Measurements from ENCODE around the gene KATNBL1.
A peak's percentile ranks its signal among the peaks of the same experiment; 100 is the strongest.

The KATNBL1 gene

DNA sequence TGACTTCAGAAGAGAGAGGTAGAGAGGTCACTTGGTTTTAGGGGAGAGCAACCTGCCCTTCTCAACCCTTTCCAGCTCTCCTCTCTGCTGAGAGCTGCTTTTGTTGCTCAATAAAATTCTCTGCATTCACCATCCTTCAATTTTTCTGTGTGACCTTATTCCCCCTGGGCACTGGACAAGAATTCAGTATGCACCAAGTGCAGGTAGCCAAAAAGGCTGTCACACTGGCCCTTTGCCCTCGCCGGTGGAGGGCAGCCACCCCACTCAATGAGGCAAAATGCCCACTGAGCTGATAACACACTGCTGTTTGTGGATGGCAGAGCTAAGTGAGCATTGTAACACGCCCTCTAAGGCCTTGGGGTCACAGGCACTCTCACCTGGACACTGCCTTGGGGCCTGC lies 95.2 kb downstream of the KATNBL1 start:
- no peak overlapping the region for H3K4me2 ChIP-seq
- H3K4me3 ChIP-seq (IDR thresholded peaks at IDR 0.05; ENCODE audit: insufficient read depth, low read depth, low read length): no peak overlapping the region
- no peaks in the 10 kb centered on the region for H3K79me2 ChIP-seq (ENCODE audit: insufficient read depth, low read depth)
- no peaks in the 10 kb centered on the region for H3K27me3 ChIP-seq (ENCODE audit: insufficient read depth, low read depth)
- no peaks in the 10 kb centered on the region for H3K36me3 ChIP-seq (ENCODE audit: insufficient read depth)
- no peak overlapping the region for H3K27ac ChIP-seq
- no peak overlapping the region for H2AFZ ChIP-seq (ENCODE audit: low read depth)
- H4K20me1 ChIP-seq (ENCODE audit: insufficient read depth): no peaks in the 10 kb centered on the region
- H3K4me1 ChIP-seq (ENCODE audit: low read depth, poor library complexity, severe bottlenecking): no peaks in the 10 kb centered on the region
- H3K9ac ChIP-seq: no peak overlapping the region
- TF ChIP-seq, protein P1, sequence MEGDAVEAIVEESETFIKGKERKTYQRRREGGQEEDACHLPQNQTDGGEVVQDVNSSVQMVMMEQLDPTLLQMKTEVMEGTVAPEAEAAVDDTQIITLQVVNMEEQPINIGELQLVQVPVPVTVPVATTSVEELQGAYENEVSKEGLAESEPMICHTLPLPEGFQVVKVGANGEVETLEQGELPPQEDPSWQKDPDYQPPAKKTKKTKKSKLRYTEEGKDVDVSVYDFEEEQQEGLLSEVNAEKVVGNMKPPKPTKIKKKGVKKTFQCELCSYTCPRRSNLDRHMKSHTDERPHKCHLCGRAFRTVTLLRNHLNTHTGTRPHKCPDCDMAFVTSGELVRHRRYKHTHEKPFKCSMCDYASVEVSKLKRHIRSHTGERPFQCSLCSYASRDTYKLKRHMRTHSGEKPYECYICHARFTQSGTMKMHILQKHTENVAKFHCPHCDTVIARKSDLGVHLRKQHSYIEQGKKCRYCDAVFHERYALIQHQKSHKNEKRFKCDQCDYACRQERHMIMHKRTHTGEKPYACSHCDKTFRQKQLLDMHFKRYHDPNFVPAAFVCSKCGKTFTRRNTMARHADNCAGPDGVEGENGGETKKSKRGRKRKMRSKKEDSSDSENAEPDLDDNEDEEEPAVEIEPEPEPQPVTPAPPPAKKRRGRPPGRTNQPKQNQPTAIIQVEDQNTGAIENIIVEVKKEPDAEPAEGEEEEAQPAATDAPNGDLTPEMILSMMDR (conservative IDR thresholded peaks at IDR 0.05; ENCODE audit: low read depth, low read length): no peak

DNA sequence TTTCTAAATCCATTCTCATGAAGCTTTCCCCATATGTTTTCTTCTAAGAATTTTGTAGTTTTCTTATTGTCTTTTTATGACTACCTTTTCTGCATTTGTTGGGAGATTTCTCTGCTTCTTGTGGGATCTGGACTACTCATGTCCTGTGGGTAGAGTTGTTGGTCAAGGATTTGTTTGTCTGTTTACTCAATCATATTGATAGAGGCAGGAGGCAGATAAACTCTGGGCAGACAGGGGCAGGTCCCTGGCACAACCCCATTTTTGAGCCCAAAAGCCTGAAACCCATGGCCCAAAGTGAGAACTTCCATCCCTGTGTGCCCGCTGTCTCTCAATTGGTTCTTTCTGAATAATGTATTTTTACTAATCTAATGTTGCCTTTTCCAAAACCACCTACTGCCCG lies 95.7 kb downstream of the KATNBL1 start:
- H3K27me3 ChIP-seq (ENCODE audit: insufficient read depth, low read depth): no peaks in the 10 kb centered on the region
- H3K27ac ChIP-seq: no peak overlapping the region
- H3K36me3 ChIP-seq (ENCODE audit: insufficient read depth): no peaks in the 10 kb centered on the region
- H2AFZ ChIP-seq (ENCODE audit: low read depth): no peak overlapping the region
- no peak overlapping the region for H3K4me3 ChIP-seq (IDR thresholded peaks at IDR 0.05; ENCODE audit: insufficient read depth, low read depth, low read length)
- no peaks in the 10 kb centered on the region for H3K79me2 ChIP-seq (ENCODE audit: insufficient read depth, low read depth)
- H3K4me1 ChIP-seq (ENCODE audit: low read depth, poor library complexity, severe bottlenecking): no peaks in the 10 kb centered on the region
- no peaks in the 10 kb centered on the region for H4K20me1 ChIP-seq (ENCODE audit: insufficient read depth)
- TF ChIP-seq, protein P1 (conservative IDR thresholded peaks at IDR 0.05; ENCODE audit: low read depth, low read length): no peak
- no peak overlapping the region for H3K4me2 ChIP-seq
- H3K9ac ChIP-seq: no peak overlapping the region

DNA sequence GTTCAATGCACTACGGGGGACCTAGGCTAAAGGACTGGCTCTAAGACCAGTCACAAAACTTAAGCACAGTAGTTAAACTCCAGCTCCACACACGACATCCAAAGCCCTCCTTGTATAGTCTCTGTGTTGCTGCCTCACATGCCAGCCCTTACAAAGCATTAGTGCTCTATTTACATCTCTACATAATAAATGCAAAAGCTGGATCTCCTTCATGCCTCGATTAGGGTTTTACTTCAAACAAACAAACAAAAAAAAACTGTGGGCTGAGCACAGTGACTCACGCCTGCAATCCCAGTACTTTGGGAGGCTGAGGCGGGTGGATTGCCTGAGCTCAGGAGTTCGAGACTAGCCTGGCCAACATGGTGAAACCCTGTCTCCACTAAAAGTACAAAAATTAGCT lies 98.4 kb downstream of the KATNBL1 start:
- Histone ChIP-seq H3K4me1 (ENCODE audit: low read depth, poor library complexity, severe bottlenecking) (no peaks in the 10 kb centered on the region), H3K9ac (no peak overlapping the region), H4K20me1 (ENCODE audit: insufficient read depth) (no peaks in the 10 kb centered on the region), H3K27me3 (ENCODE audit: insufficient read depth, low read depth) (no peaks in the 10 kb centered on the region), H3K27ac (no peak overlapping the region), H3K4me3 (IDR thresholded peaks at IDR 0.05; ENCODE audit: insufficient read depth, low read depth, low read length) (no peak overlapping the region), H3K4me2 (no peak overlapping the region), H2AFZ (ENCODE audit: low read depth) (no peak overlapping the region), H3K79me2 (ENCODE audit: insufficient read depth, low read depth) (no peaks in the 10 kb centered on the region), H3K36me3 (ENCODE audit: insufficient read depth) (no peaks in the 10 kb centered on the region)
- TF ChIP-seq, protein P1 (conservative IDR thresholded peaks at IDR 0.05; ENCODE audit: low read depth, low read length): no peak

DNA sequence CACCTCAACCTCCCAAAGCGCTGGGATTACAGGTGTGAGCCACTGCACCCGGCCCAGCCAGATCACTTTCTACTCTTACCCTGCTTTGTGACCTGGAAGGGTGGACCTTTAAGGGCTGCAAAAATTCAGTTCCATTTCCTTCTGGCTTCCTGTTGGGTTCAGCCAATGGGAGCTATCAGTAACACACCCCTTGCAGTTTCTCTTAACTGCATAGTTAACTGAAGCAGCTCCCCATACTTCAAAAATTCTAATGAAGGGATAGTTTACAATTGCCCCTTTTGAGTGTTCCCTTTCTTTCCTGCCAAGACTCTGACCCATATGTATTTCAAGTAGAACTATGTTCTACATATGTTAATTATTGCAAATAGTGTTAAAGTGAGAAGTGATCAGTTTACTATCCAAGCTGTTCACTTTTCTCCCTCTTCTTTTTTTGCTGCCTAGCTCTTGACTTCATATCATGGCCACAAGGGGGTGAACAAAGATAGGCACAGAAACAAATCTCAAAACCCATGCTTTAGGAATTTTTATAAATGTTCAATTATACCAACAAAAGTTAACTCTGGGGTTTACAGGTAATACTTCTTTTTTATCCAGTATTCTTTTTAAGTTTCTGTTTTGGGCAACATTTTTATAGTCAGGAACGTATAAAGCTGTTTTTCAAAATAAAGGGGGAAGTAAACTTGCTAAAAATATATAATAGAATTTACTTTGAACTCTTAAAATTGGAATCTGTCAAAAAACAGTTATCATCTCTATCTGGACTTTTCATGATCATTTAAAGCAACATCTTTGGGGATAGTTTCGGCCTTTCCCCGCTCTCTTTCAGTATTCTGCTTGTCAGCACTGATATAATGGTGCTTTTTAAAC lies 99.9 kb downstream of the KATNBL1 start:
- Histone ChIP-seq H3K27ac (no peak overlapping the region), H3K79me2 (ENCODE audit: insufficient read depth, low read depth) (no peaks in the 10 kb centered on the region), H2AFZ (ENCODE audit: low read depth) (no peak overlapping the region), H4K20me1 (ENCODE audit: insufficient read depth) (no peaks in the 10 kb centered on the region), H3K36me3 (ENCODE audit: insufficient read depth) (no peaks in the 10 kb centered on the region), H3K4me1 (ENCODE audit: low read depth, poor library complexity, severe bottlenecking) (no peaks in the 10 kb centered on the region), H3K27me3 (ENCODE audit: insufficient read depth, low read depth) (no peaks in the 10 kb centered on the region), H3K9ac (no peak overlapping the region), H3K4me3 (IDR thresholded peaks at IDR 0.05; ENCODE audit: insufficient read depth, low read depth, low read length) (no peak overlapping the region), H3K4me2 (no peak overlapping the region)
- TF ChIP-seq, protein P1 (conservative IDR thresholded peaks at IDR 0.05; ENCODE audit: low read depth, low read length): peak; percentile 65
